ENCODE results near the gene ITPRID1.

GRCh38 chr7:31664890-31665289, 151.0 kb downstream of the ITPRID1 start:
- TF ChIP-seq, protein P1, sequence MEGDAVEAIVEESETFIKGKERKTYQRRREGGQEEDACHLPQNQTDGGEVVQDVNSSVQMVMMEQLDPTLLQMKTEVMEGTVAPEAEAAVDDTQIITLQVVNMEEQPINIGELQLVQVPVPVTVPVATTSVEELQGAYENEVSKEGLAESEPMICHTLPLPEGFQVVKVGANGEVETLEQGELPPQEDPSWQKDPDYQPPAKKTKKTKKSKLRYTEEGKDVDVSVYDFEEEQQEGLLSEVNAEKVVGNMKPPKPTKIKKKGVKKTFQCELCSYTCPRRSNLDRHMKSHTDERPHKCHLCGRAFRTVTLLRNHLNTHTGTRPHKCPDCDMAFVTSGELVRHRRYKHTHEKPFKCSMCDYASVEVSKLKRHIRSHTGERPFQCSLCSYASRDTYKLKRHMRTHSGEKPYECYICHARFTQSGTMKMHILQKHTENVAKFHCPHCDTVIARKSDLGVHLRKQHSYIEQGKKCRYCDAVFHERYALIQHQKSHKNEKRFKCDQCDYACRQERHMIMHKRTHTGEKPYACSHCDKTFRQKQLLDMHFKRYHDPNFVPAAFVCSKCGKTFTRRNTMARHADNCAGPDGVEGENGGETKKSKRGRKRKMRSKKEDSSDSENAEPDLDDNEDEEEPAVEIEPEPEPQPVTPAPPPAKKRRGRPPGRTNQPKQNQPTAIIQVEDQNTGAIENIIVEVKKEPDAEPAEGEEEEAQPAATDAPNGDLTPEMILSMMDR (IDR thresholded peaks at IDR 0.05 in 8 of 11, conservative IDR thresholded peaks at IDR 0.05 in 3 of 11): no peak
- TF ChIP-seq POLR2AphosphoS5 (IDR thresholded peaks at IDR 0.05): no peak
